GM23338 (cell line): ENCODE measurements around the gene RNF130. TPM values are rescaled to one million over a fixed set of nuclear protein-coding genes. Genes with fewer than 3 reads are reported as not detected.

Experiments used
- ATAC-seq: fragments of 200-7000 bp; cut with Tn5 transposase; 3 replicates; pipeline ENCODE4 v1.9.1; 2020
- DNase-seq: peaks from one replicate; pipeline ENCODE4 v3.0.0-alpha.2; 2015; ENCODE audit warnings: low spot score
- H2AFZ ChIP-seq: fragments of 200-600 bp; sonication (generic); 2 replicates; pipeline ENCODE4 v1.8.0; 2016; ENCODE audit warnings: antibody characterized with exemption, mild to moderate bottlenecking, moderate library complexity
- H3F3A ChIP-seq: fragments of 200-600 bp; sonication (generic); replicated peaks from 2 replicates; pipeline ENCODE4 v1.8.0; 2017; ENCODE audit warnings: antibody characterized with exemption, mixed run types, low read depth
- H3K27ac ChIP-seq: fragments of 200-600 bp; sonication (generic); 2 replicates; pipeline ENCODE4 v1.6.1; 2016; ENCODE audit warnings: low read depth
- H3K27me3 ChIP-seq: fragments of 200-600 bp; sonication (generic); 2 replicates; pipeline ENCODE4 v1.8.0; 2016; ENCODE audit warnings: mild to moderate bottlenecking, mixed run types, moderate library complexity; ENCODE audit not compliant: insufficient read depth
- H3K36me3 ChIP-seq: fragments of 200-600 bp; sonication (generic); 2 replicates; pipeline ENCODE4 v1.8.0; 2016; ENCODE audit warnings: mild to moderate bottlenecking; ENCODE audit not compliant: insufficient read depth
- H3K4me1 ChIP-seq: fragments of 200-600 bp; sonication (generic); 2 replicates; pipeline ENCODE4 v1.8.0; 2016; ENCODE audit warnings: mild to moderate bottlenecking, moderate library complexity; ENCODE audit not compliant: insufficient read depth
- H3K4me2 ChIP-seq: fragments of 200-600 bp; sonication (generic); 2 replicates; pipeline ENCODE4 v1.7.1; 2017; ENCODE audit warnings: mixed run types
- H3K4me3 ChIP-seq: fragments of 200-600 bp; sonication (generic); 2 replicates; pipeline ENCODE4 v1.6.1; 2016; ENCODE audit warnings: mixed run types
- H3K79me2 ChIP-seq: fragments of 200-600 bp; sonication (generic); replicated peaks from 2 replicates; pipeline ENCODE4 v1.8.0; 2017; ENCODE audit warnings: mild to moderate bottlenecking; ENCODE audit not compliant: insufficient read depth
- H3K9me2 ChIP-seq: fragments of 200-600 bp; sonication (generic); 2 replicates; pipeline ENCODE4 v1.8.0; 2017; ENCODE audit not compliant: insufficient read depth
- H4K20me1 ChIP-seq: fragments of 200-600 bp; sonication (generic); replicated peaks from 2 replicates; pipeline ENCODE4 v1.8.0; 2017; ENCODE audit warnings: mild to moderate bottlenecking; ENCODE audit not compliant: insufficient read depth
- H3K27ac Mint-ChIP-seq: 2 replicates; pipeline ENCODE4 v1.8.0; 2020; ENCODE audit warnings: inconsistent platforms, mild to moderate bottlenecking, moderate library complexity, mixed read lengths
- H3K27me3 Mint-ChIP-seq: 3 replicates; pipeline ENCODE4 v1.8.0; 2022; ENCODE audit warnings: low read depth, mild to moderate bottlenecking, moderate library complexity, mixed read lengths, inconsistent platforms; ENCODE audit not compliant: insufficient read depth, poor library complexity
- H3K36me3 Mint-ChIP-seq: 3 replicates; pipeline ENCODE4 v1.8.0; 2021; ENCODE audit warnings: low read depth, mild to moderate bottlenecking, inconsistent platforms, moderate library complexity, mixed read lengths
- H3K4me1 Mint-ChIP-seq: 3 replicates; pipeline ENCODE4 v1.8.0; 2020; ENCODE audit warnings: mild to moderate bottlenecking, inconsistent platforms, mixed read lengths
- H3K4me3 Mint-ChIP-seq: 3 replicates; pipeline ENCODE4 v1.8.0; 2021; ENCODE audit warnings: moderate library complexity, mild to moderate bottlenecking, inconsistent platforms, mixed read lengths
- H3K9me3 Mint-ChIP-seq: 3 replicates; pipeline ENCODE4 v1.8.0; 2020; ENCODE audit warnings: moderate library complexity, mild to moderate bottlenecking, inconsistent platforms, mixed read lengths
- CREB1 ChIP-seq: fragments of 250-450 bp; sonication (Bioruptor Pico); IDR thresholded peaks from 2 replicates; pipeline ENCODE4 v1.5.0; 2020; ENCODE audit warnings: low read depth, mild to moderate bottlenecking, moderate library complexity
- EZH2 ChIP-seq: fragments of 200-600 bp; sonication (generic); IDR thresholded peaks from one replicate; pipeline ENCODE4 v1.8.0; 2017; ENCODE audit warnings: antibody characterized with exemption, mild to moderate bottlenecking, low read depth; ENCODE audit not compliant: unreplicated experiment
- EZH2phosphoT487 ChIP-seq: fragments of 200-600 bp; sonication (generic); IDR thresholded peaks from one replicate; pipeline ENCODE4 v1.8.1; 2018; ENCODE audit warnings: antibody characterized with exemption; ENCODE audit not compliant: unreplicated experiment
- POLR2AphosphoS5 ChIP-seq: IDR thresholded peaks from 2 replicates; pipeline ENCODE4 v1.6.1; 2016; ENCODE audit warnings: antibody characterized with exemption, low read depth
- STAT1 ChIP-seq: IDR thresholded peaks from one replicate; pipeline ENCODE4 v1.6.1; 2016; ENCODE audit warnings: antibody characterized with exemption; ENCODE audit not compliant: unreplicated experiment
- ZNF114 ChIP-seq: fragments of 250-450 bp; sonication (Bioruptor Pico); IDR thresholded peaks from 2 replicates; pipeline ENCODE4 v1.5.0; 2020; ENCODE audit warnings: mild to moderate bottlenecking, moderate library complexity
- ZNF331 ChIP-seq: fragments of 250-450 bp; sonication (Bioruptor Pico); IDR thresholded peaks from 2 replicates; pipeline ENCODE4 v1.5.0; 2020; ENCODE audit warnings: low read depth, mild to moderate bottlenecking, moderate library complexity
- polyA plus RNA-seq: library from polyadenylated mRNA; unstranded; fragments of >200 nt; fragmentation: Nextera tagmentation; extraction: Ambion mirVana; gene quantifications from 2 replicates; pipeline ENCODE4 v1.2.1, GENCODE V29; 2016
- total RNA-seq: library from RNA; depleted of rRNA; stranded (reverse); fragments of >200 nt; shearing (Covaris generic); gene quantifications from 2 replicates; pipeline ENCODE4 v1.2.3, GENCODE V29; 2014
- TF ChIP-seq, protein P1 (sequence below): IDR thresholded peaks from one replicate; pipeline ENCODE4 v1.6.1; 2018; ENCODE audit warnings: antibody characterized with exemption; ENCODE audit not compliant: unreplicated experiment
- TF ChIP-seq, protein P2 (sequence below), 2 experiments: fragments of 200-600 bp in 1 of 2; sonication (generic) in 1 of 2; conservative IDR thresholded peaks; 2 replicates each; pipeline versions ENCODE4 v1.5.1 to v1.6.1; 2016 to 2017; ENCODE audit warnings: antibody characterized with exemption in 2 of 2, low read depth in 2 of 2, mild to moderate bottlenecking in 2 of 2, moderate library complexity in 1 of 2
- TF ChIP-seq, protein P3 (sequence below): IDR thresholded peaks from 2 replicates; pipeline ENCODE4 v1.6.1; 2016; ENCODE audit warnings: antibody characterized with exemption

RNF130 gene
- total and polyA plus RNA-seq, 2 experiments from 2014 or later, result 60.1 to 97.3 TPM

DNA sequence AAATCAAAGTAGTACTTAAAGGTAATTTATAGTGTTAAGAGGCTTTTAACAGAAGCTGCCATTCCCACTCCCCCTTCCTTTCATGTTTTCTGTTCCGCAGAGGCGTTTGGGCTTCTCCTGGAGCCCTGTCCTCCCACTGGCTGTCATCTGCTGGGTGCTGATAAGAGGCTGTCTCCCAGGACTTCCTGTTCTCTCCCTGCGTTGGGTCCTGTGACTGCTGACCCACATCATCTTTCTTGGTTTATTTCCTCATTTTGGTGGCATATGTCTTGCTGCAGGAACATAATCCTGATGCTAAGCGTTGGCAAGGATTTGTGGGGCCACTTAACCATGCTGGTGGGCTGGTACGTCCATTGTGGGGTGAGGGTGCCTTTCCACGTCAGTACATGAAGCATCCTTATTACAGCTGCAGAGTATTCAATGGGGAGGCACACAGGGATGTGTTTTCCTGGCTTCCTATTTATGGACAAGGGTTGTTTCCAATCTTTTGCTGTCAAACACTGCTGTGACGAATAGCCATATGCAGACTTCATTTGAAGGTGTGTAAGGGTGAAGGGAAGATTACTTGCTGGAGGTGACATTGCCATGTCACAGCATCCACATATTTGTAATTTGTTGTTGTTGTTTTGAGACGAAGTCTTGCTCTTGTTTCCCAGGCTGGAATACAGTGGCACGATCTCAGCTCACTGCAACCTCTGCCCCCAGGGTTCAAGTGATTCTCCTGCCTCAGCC lies 22.3 kb upstream of the RNF130 start (continued):
- TF ChIP-seq, protein P1, sequence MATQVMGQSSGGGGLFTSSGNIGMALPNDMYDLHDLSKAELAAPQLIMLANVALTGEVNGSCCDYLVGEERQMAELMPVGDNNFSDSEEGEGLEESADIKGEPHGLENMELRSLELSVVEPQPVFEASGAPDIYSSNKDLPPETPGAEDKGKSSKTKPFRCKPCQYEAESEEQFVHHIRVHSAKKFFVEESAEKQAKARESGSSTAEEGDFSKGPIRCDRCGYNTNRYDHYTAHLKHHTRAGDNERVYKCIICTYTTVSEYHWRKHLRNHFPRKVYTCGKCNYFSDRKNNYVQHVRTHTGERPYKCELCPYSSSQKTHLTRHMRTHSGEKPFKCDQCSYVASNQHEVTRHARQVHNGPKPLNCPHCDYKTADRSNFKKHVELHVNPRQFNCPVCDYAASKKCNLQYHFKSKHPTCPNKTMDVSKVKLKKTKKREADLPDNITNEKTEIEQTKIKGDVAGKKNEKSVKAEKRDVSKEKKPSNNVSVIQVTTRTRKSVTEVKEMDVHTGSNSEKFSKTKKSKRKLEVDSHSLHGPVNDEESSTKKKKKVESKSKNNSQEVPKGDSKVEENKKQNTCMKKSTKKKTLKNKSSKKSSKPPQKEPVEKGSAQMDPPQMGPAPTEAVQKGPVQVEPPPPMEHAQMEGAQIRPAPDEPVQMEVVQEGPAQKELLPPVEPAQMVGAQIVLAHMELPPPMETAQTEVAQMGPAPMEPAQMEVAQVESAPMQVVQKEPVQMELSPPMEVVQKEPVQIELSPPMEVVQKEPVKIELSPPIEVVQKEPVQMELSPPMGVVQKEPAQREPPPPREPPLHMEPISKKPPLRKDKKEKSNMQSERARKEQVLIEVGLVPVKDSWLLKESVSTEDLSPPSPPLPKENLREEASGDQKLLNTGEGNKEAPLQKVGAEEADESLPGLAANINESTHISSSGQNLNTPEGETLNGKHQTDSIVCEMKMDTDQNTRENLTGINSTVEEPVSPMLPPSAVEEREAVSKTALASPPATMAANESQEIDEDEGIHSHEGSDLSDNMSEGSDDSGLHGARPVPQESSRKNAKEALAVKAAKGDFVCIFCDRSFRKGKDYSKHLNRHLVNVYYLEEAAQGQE, result no peak
- TF ChIP-seq CREB1 (CRISPR knock-in tag) (no peak), EZH2 (no peak)

DNA sequence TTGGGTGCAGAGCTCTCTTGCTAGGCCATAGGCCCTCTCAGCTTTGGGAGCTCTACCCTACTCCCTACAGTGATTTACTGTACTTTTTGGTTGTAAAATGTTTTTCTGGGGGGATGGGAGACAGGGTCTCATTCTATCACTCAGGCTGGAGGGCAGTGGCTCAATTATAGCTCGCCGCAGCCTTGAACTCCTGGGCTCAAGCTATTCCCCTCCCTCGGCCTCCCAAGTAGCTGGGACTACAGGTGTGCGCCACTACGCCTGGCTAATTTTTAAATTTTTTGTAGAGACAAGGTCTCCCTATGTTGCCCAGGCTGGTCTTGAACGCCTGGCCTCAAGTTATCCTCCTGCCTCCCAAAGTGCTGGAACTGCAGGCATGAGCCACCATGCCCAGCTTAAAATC lies 21.7 kb upstream of the RNF130 start:
- peaks cover 10% of the 10 kb centered on the region for H3K27me3 Mint-ChIP-seq
- H3K27ac Mint-ChIP-seq, result no peak overlapping the region
- H3K27me3 ChIP-seq, result no peaks in the 10 kb centered on the region
- H4K20me1 ChIP-seq, result no peaks in the 10 kb centered on the region
- no peak overlapping the region for H2AFZ ChIP-seq
- H3K79me2 ChIP-seq, result no peaks in the 10 kb centered on the region
- no peak overlapping the region for H3K4me3 Mint-ChIP-seq
- peaks cover 13% of the 10 kb centered on the region for H3K4me1 ChIP-seq
- no peak overlapping the region for H3K4me2 ChIP-seq
- H3K4me3 ChIP-seq, result no peak overlapping the region
- H3K27ac ChIP-seq, result no peak overlapping the region
- peaks cover 6% of the 10 kb centered on the region; the same call in 2 of the 3 replicates for H3K9me3 Mint-ChIP-seq
- no peaks in the 10 kb centered on the region for H3K9me2 ChIP-seq
- ATAC-seq (no peak), DNase-seq (no peak)
- H3F3A ChIP-seq, result 0 out of 2 replicates have a peak, but pooled peaks cover 8% of the 10 kb centered on the region
- peaks cover 12% of the 10 kb centered on the region for H3K4me1 Mint-ChIP-seq
- H3K36me3 ChIP-seq, result no peaks in the 10 kb centered on the region
- peaks cover 1% of the 10 kb centered on the region; the same call in 1 of the 3 replicates for H3K36me3 Mint-ChIP-seq
- TF ChIP-seq POLR2AphosphoS5, result no peak
- TF ChIP-seq STAT1, result no peak
- no peak for TF ChIP-seq ZNF114
- no peak for TF ChIP-seq CREB1 (CRISPR knock-in tag)
- TF ChIP-seq ZNF331 (CRISPR knock-in tag), result no peak
- TF ChIP-seq, protein P2, sequence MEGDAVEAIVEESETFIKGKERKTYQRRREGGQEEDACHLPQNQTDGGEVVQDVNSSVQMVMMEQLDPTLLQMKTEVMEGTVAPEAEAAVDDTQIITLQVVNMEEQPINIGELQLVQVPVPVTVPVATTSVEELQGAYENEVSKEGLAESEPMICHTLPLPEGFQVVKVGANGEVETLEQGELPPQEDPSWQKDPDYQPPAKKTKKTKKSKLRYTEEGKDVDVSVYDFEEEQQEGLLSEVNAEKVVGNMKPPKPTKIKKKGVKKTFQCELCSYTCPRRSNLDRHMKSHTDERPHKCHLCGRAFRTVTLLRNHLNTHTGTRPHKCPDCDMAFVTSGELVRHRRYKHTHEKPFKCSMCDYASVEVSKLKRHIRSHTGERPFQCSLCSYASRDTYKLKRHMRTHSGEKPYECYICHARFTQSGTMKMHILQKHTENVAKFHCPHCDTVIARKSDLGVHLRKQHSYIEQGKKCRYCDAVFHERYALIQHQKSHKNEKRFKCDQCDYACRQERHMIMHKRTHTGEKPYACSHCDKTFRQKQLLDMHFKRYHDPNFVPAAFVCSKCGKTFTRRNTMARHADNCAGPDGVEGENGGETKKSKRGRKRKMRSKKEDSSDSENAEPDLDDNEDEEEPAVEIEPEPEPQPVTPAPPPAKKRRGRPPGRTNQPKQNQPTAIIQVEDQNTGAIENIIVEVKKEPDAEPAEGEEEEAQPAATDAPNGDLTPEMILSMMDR (conservative IDR thresholded peaks at IDR 0.05; ENCODE audit: low read depth in 2 of 2), result no peak
- TF ChIP-seq, protein P1, result no peak
- no peak for TF ChIP-seq EZH2
- TF ChIP-seq, protein P3, sequence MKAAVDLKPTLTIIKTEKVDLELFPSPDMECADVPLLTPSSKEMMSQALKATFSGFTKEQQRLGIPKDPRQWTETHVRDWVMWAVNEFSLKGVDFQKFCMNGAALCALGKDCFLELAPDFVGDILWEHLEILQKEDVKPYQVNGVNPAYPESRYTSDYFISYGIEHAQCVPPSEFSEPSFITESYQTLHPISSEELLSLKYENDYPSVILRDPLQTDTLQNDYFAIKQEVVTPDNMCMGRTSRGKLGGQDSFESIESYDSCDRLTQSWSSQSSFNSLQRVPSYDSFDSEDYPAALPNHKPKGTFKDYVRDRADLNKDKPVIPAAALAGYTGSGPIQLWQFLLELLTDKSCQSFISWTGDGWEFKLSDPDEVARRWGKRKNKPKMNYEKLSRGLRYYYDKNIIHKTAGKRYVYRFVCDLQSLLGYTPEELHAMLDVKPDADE, result no peak
- TF ChIP-seq EZH2phosphoT487, result no peak
